ENCODE data around the gene PPP6R3. TPM values are rescaled to one million over a fixed set of nuclear protein-coding genes. Genes with fewer than 3 reads are reported as not detected.
A peak's percentile ranks its signal among the peaks of the same experiment; 100 is the strongest.

The PPP6R3 gene
- total and polyA plus RNA-seq, 2 of the 13 experiments (the other 11 are each of a cell fraction or from before 2014, with no cell fraction given): 41.2 to 83.4 TPM

- TF ChIP-seq KIAA2018 (CRISPR knock-in tag; IDR thresholded peaks at IDR 0.05; ENCODE audit: borderline replicate concordance) (no peak), DZIP1 (CRISPR knock-in tag; IDR thresholded peaks at IDR 0.05) (no peak), RBAK (CRISPR knock-in tag; IDR thresholded peaks at IDR 0.05) (no peak), HNRNPUL1 (IDR thresholded peaks at IDR 0.05; ENCODE audit: low read depth, low read length) (no peak), ZNF652 (CRISPR knock-in tag; IDR thresholded peaks at IDR 0.05; ENCODE audit: borderline replicate concordance, low read depth) (no peak), SYNCRIP (IDR thresholded peaks at IDR 0.05; ENCODE audit: insufficient read depth, low read depth, low read length) (no peak), SOX6 (IDR thresholded peaks at IDR 0.05) (no peak), SOX6 (CRISPR knock-in tag; IDR thresholded peaks at IDR 0.05) (0 out of 2 replicates have a peak, but pooled peaks have one; percentile 15), TFDP2 (CRISPR knock-in tag; IDR thresholded peaks at IDR 0.05) (no peak), ISX (CRISPR knock-in tag; conservative IDR thresholded peaks at IDR 0.05) (no peak), KMT2B (CRISPR knock-in tag; IDR thresholded peaks at IDR 0.05) (no peak), JUND (CRISPR knock-in tag; IDR thresholded peaks at IDR 0.05) (no peak), AFF4 (CRISPR knock-in tag; IDR thresholded peaks at IDR 0.05) (no peak)
Measured at GRCh38 chr11:68659158-68659921, 198.8 kb downstream of the PPP6R3 start (continued).
